HEK293T (cell line): Measurements from ENCODE around the gene GRAMD1A.

Source experiments
- CTCF ChIA-PET: fragments of 350-600 bp; formaldehyde crosslinking; extraction: SDS; loops from one replicate; lab custom pipeline; 2021; ENCODE audit warnings: antibody characterized with exemption, inconsistent platforms; lab: Yijun Ruan, JAX
- POLR2A ChIA-PET: fragments of 350-600 bp; formaldehyde crosslinking; extraction: SDS; loops from one replicate; lab custom pipeline; 2020; ENCODE audit warnings: antibody characterized with exemption, inconsistent platforms; lab: Yijun Ruan, JAX
- DNase-seq: peaks from one replicate; pipeline ENCODE4 v3.0.0; 2012; ENCODE audit warnings: mixed read lengths; ENCODE audit errors: extremely low spot score
- ARNT ChIP-seq: fragments of 450-650 bp; IDR thresholded peaks from 2 replicates; pipeline ENCODE4 v1.6.1; 2017; ENCODE audit warnings: mild to moderate bottlenecking
- BHLHE40 ChIP-seq: fragments of 450-650 bp; IDR thresholded peaks from 2 replicates; pipeline ENCODE4 v1.6.1; 2016; ENCODE audit warnings: mild to moderate bottlenecking, moderate library complexity, borderline replicate concordance
- CTBP1 ChIP-seq: fragments of 450-650 bp; IDR thresholded peaks from 2 replicates; pipeline ENCODE4 v1.6.1; 2016; ENCODE audit warnings: borderline replicate concordance
- ELF4 ChIP-seq: fragments of 450-650 bp; IDR thresholded peaks from 2 replicates; pipeline ENCODE4 v1.6.1; 2017; ENCODE audit warnings: antibody characterized with exemption
- FOXA1 ChIP-seq: fragments of 450-650 bp; IDR thresholded peaks from 2 replicates; pipeline ENCODE4 v1.6.1; 2016; ENCODE audit warnings: mild to moderate bottlenecking
- FOXK2 ChIP-seq: fragments of 450-650 bp; IDR thresholded peaks from 2 replicates; pipeline ENCODE4 v1.6.1; 2016; ENCODE audit warnings: mild to moderate bottlenecking
- FOXM1 ChIP-seq: fragments of 450-650 bp; IDR thresholded peaks from 2 replicates; pipeline ENCODE4 v1.6.1; 2017; ENCODE audit warnings: mild to moderate bottlenecking, borderline replicate concordance
- HDGF ChIP-seq: fragments of 450-650 bp; IDR thresholded peaks from 2 replicates; pipeline ENCODE4 v1.6.1; 2017; ENCODE audit warnings: antibody characterized with exemption, borderline replicate concordance
- L3MBTL2 ChIP-seq: fragments of 450-650 bp; conservative IDR thresholded peaks from 2 replicates; pipeline ENCODE4 v1.6.1; 2016; ENCODE audit warnings: mild to moderate bottlenecking
- LEF1 ChIP-seq: fragments of 450-650 bp; IDR thresholded peaks from 2 replicates; pipeline ENCODE4 v1.6.1; 2017; ENCODE audit warnings: mild to moderate bottlenecking, borderline replicate concordance
- NFRKB ChIP-seq: fragments of 450-650 bp; IDR thresholded peaks from 2 replicates; pipeline ENCODE4 v1.6.1; 2016; ENCODE audit warnings: mild to moderate bottlenecking, moderate library complexity
- SP1 ChIP-seq: fragments of 450-650 bp; IDR thresholded peaks from 2 replicates; pipeline ENCODE4 v1.6.1; 2017
- SUZ12 ChIP-seq: fragments of 450-650 bp; IDR thresholded peaks from 2 replicates; pipeline ENCODE4 v1.6.1; 2016; ENCODE audit warnings: mild to moderate bottlenecking
- TARDBP ChIP-seq: fragments of 450-650 bp; IDR thresholded peaks from 2 replicates; pipeline ENCODE4 v1.6.1; 2016
- ZNF384 ChIP-seq: fragments of 450-650 bp; IDR thresholded peaks from 2 replicates; pipeline ENCODE4 v1.6.1; 2016
- TF ChIP-seq, protein P1 (sequence below): fragments of 450-650 bp; IDR thresholded peaks from 2 replicates; pipeline ENCODE4 v1.6.1; 2016

GRAMD1A gene

DNA sequence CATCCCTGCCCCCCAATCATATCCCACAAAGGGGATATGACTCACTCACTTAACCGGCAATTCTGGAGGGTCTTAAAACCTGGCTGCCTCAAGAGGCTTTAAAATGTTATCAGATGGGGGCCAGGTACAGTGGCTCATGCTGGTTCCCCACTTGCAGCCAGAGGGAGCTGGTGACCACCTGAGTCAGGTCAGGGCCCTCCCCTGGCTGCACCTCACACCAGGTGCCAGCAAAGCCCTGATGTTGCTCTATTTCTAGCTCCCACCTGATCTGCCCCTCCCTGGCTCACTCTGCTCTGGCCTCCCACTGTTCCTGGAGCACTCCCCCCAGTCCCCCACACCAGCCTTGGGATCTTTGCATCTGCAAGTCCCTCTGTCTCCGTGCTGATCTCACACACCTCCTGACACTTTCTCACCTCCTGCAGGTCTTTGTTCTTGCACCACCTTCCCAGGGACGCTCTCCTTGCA is 55.6 kb downstream of the GRAMD1A start:
- DNase-seq, result no peak
- TF ChIP-seq L3MBTL2 (no peak), HDGF (no peak), ZNF384 (no peak), FOXA1 (no peak), SP1 (no peak), FOXM1 (no peak), SUZ12 (no peak), FOXK2 (no peak), CTBP1 (no peak), NFRKB (no peak), ELF4 (no peak), BHLHE40 (no peak), TARDBP (no peak)
- TF ChIP-seq, protein P1, sequence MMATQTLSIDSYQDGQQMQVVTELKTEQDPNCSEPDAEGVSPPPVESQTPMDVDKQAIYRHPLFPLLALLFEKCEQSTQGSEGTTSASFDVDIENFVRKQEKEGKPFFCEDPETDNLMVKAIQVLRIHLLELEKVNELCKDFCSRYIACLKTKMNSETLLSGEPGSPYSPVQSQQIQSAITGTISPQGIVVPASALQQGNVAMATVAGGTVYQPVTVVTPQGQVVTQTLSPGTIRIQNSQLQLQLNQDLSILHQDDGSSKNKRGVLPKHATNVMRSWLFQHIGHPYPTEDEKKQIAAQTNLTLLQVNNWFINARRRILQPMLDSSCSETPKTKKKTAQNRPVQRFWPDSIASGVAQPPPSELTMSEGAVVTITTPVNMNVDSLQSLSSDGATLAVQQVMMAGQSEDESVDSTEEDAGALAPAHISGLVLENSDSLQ, result no peak
- ChIA-PET CTCF (interaction anchor here (1.3 to 2.3 kb wide), 2 partner anchors 11 to 12 kb away, joined by 5 to 10 read pairs; no protein-coding TSS in a partner anchor), POLR2A (interaction anchor here (0.6 to 0.7 kb wide), 2 partner anchors 11 to 69 kb away, joined by 3 read pairs; no protein-coding TSS in a partner anchor)

DNA sequence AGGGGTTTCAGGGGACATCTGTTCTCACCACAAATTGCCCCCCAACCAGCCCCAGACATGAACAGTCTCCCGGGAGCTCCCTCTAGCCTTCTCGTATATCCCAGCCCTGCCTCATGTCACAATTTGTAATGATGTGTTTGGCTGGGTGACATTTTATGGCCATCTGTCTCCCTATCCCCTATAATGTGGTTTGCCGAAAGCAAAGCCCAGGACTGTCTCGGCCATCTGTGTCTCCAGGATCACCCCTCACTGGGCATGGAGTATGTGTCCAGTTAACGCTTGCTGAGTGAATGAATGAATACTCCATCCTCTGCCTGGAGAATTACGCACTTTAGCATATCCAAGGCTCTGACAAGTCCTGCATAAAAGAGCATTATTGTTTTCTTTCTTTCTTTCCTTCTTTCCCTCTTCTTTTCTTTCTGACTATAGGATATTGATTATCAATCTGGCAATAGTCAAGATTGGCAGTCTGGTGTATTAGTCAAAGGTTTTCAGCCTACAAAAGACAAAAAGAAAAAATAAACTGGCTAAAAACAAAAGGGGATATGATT is 56.5 kb downstream of the GRAMD1A start:
- ChIA-PET CTCF (interaction anchor here (2.3 kb wide), 1 partner anchor 13 kb away, joined by 10 read pairs; no protein-coding TSS in a partner anchor), POLR2A (no interaction called here)
- DNase-seq, result no peak
- no peak for TF ChIP-seq ELF4
- TF ChIP-seq BHLHE40, result no peak
- TF ChIP-seq NFRKB, result no peak
- TF ChIP-seq FOXK2, result no peak
- TF ChIP-seq, protein P1, result no peak
- no peak for TF ChIP-seq L3MBTL2
- no peak for TF ChIP-seq FOXM1
- TF ChIP-seq SP1, result no peak
- no peak for TF ChIP-seq HDGF
- TF ChIP-seq SUZ12, result no peak
- TF ChIP-seq LEF1, result no peak
- TF ChIP-seq CTBP1, result no peak
- TF ChIP-seq ZNF384, result no peak

DNA sequence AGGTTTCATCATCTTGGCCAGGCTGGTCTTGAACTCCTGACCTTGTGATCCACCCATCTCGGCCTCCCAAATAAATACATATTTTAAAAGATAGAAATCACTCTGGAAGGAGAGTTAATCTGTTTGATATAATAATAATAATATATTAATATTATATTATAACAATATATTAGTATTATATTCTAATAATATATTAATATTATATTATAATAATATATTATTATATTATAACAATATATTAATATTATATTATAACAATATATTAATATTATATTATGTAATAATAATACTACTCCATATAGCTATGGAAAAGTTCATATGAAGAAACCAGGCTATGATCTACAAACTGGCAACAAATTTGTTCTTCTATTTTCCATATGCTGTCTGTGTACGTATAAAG is 58.2 kb downstream of the GRAMD1A start:
- no peak for TF ChIP-seq TARDBP
- no peak for TF ChIP-seq FOXA1
- TF ChIP-seq FOXM1, result no peak
- no peak for TF ChIP-seq ARNT
- TF ChIP-seq ELF4, result no peak
- no peak for TF ChIP-seq ZNF384
- no peak for TF ChIP-seq SUZ12
- no peak for TF ChIP-seq SP1
- TF ChIP-seq HDGF, result no peak
- CTCF ChIA-PET, result interaction anchor here (0.9 kb wide), 1 partner anchor 14 kb away, joined by 3 read pairs; no protein-coding TSS in a partner anchor
- DNase-seq, result no peak
- POLR2A ChIA-PET, result no interaction called here

DNA sequence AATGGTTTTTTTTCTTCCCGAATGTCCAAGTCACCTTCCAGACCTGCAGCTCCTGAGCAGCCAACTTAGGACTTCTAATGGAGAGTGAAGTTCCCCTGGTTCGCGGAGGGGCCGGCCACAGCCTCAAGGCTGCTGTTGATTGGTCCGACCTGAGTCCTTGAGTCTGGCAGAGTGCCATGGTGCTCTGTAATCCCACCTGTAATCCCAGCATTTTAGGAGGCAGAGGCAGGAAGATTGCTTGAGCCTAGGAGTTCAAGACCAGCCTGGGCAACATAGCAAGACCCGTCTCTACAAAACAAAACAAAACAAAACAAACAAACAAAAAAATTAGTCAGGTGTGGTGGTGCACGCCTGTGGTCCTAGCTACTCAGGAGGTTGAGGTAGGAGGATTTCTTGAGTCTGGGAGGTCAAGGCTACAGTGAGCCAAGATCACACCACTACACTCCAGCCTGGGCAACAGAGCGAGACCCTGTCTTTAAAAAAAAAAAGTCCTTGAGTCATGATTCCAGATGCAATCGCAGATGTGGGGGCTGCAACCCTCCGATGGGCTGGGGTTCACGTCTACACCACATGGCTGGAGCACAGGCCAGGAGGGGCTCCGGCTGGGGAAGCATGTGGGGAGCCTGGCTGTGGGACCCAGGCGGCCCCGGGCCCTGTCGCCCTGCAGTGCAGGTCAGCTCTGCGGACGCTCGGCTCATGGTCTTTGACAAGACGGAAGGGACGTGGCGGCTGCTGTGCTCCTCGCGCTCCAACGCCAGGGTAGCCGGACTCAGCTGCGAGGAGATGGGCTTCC is 59.1 kb downstream of the GRAMD1A start:
- TF ChIP-seq FOXK2 (no peak), L3MBTL2 (no peak), SP1 (no peak), NFRKB (no peak), SUZ12 (no peak), LEF1 (no peak), ELF4 (no peak), FOXM1 (no peak), FOXA1 (no peak), HDGF (no peak), ARNT (no peak), CTBP1 (no peak)
- TF ChIP-seq, protein P1, result no peak
- no peak for DNase-seq
- CTCF ChIA-PET, result interaction anchor here (0.9 kb wide), 1 partner anchor 15 kb away, joined by 3 read pairs; no protein-coding TSS in a partner anchor
- POLR2A ChIA-PET, result no interaction called here

GRCh38 chr19:35059799-35060091 is 59.6 kb downstream of the GRAMD1A start:
- TF ChIP-seq LEF1, result no peak
- TF ChIP-seq, protein P1, result no peak
- no peak for TF ChIP-seq L3MBTL2
- no peak for TF ChIP-seq SUZ12
- no peak for TF ChIP-seq CTBP1
- no peak for TF ChIP-seq FOXM1
- no peak for TF ChIP-seq FOXA1
- no peak for TF ChIP-seq NFRKB
- TF ChIP-seq ZNF384, result no peak
- TF ChIP-seq TARDBP, result no peak
- no peak for TF ChIP-seq ELF4
- no peak for TF ChIP-seq ARNT
- TF ChIP-seq BHLHE40, result no peak
- no peak for TF ChIP-seq HDGF
- TF ChIP-seq SP1, result no peak
- TF ChIP-seq FOXK2, result no peak
- no peak for DNase-seq
- ChIA-PET POLR2A (no interaction called here), CTCF (no interaction called here)
